Tibial nerve (tissue), 4 donors: Measurements from ENCODE around the gene RIPOR3. TPM values are rescaled to one million over a fixed set of nuclear protein-coding genes. Genes with fewer than 3 reads are reported as not detected.

ENCODE experiments used
- DNase-seq, 2 donors: peaks; one replicate each; pipeline ENCODE4 v3.0.0-alpha.2; 2019; ENCODE audit warnings: low spot score in 2 of 2
- H3K27ac ChIP-seq, 4 donors: fragments of 200-600 bp; sonication (generic) in 3 of 4; one replicate each; pipeline ENCODE4 v1.5.1; 2017 to 2019; ENCODE audit warnings: mild to moderate bottlenecking in 1 of 4
- H3K27me3 ChIP-seq, 2 donors: fragments of 200-600 bp; sonication (generic) in 1 of 2; one replicate each; pipeline versions ENCODE4 v1.5.1 to v1.6.0; 2017 to 2019
- H3K36me3 ChIP-seq, 3 donors: fragments of 200-600 bp; sonication (generic); one replicate each; pipeline ENCODE4 v1.5.1; 2018 to 2019
- H3K4me1 ChIP-seq, 4 donors: fragments of 200-600 bp; sonication (generic) in 3 of 4; one replicate each; pipeline ENCODE4 v1.5.1; 2017 to 2019
- H3K4me3 ChIP-seq, 4 donors: fragments of 200-600 bp; sonication (generic) in 3 of 4; one replicate each; pipeline ENCODE4 v1.5.1; 2017 to 2019; ENCODE audit warnings: mild to moderate bottlenecking in 1 of 4, moderate library complexity in 1 of 4
- H3K9me3 ChIP-seq, 4 donors: fragments of 200-600 bp; sonication (generic) in 3 of 4; one replicate each; pipeline ENCODE4 v1.5.1; 2017 to 2019
- EP300 ChIP-seq, 2 donors: sonication (generic); formaldehyde crosslinking; IDR thresholded peaks; one replicate each; pipeline ENCODE4 v1.6.1; 2017; ENCODE audit warnings: antibody characterized with exemption in 2 of 2, mild to moderate bottlenecking in 1 of 2
- POLR2A ChIP-seq, 2 donors: fragments of 450-650 bp; IDR thresholded peaks; one replicate each; pipeline ENCODE4 v1.6.1; 2017; ENCODE audit warnings: antibody characterized with exemption in 2 of 2, mild to moderate bottlenecking in 2 of 2, moderate library complexity in 2 of 2
- WGBS, 2 donors: methylation state at CpG; one replicate each; pipeline ENCODE4 v1.1.5; 2018; 5-methylcytosine and 5-hydroxymethylcytosine counted together
- total RNA-seq, 4 donors: library from RNA; depleted of rRNA; stranded (reverse); fragments of >200 nt; gene quantifications; one replicate each; pipeline ENCODE4 v1.1.0, GENCODE V29; 2016
- TF ChIP-seq, protein P1 (sequence below), 5 experiments: fragments of 200-600 bp in 3 of 5; fragments of 450-650 bp in 2 of 5; sonication (generic) in 3 of 5; IDR thresholded peaks; one replicate each; pipeline ENCODE4 v1.5.1; 2016 to 2019; ENCODE audit warnings: antibody characterized with exemption in 5 of 5, mild to moderate bottlenecking in 3 of 5, moderate library complexity in 2 of 5

The RIPOR3 gene
- total RNA-seq, 4 donors from 2014 or later, result 24.5 to 73.0 (median 35.5) TPM

DNA sequence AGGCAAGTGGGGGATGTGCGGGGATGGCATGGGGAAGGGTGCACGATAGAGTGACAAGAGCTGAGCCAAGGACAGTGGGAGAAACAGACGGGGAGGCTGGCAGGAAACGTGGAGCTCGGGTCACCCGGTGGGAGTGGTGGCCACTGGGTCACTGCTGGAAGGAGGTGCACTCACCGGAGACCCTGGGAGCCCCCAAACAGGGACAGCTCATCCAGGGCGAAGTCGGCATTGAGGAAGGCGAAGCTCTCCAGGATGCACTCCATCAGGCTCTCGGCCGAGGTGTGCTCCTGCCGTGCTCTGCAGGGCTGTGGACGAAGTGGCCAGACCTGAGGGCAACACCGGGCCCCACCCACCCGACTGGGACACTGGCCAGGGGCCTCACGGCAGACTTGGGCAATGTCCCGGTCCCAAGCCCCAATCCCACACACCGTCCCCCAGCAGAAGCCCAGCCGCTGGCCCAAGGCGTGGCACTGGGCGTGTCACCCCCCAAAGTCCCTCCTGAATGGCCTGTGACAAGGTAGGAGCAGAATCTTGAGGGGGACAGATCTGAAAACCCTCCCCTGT is 93.9 kb downstream of the RIPOR3 start:
- no peak overlapping the region for H3K4me3 ChIP-seq
- H3K27ac ChIP-seq, result no peak overlapping the region
- H3K4me1 ChIP-seq, result peaks cover 0 to 25% (median 0%) of the 10 kb centered on the region in 4 donors
- H3K9me3 ChIP-seq, result no peaks in the 10 kb centered on the region
- DNase-seq, result no peak
- peaks cover 0 to 6% (median 0%) of the 10 kb centered on the region in 3 donors for H3K36me3 ChIP-seq
- peaks cover 0 to 22% of the 10 kb centered on the region in 2 donors for H3K27me3 ChIP-seq
- TF ChIP-seq POLR2A (IDR thresholded peaks at IDR 0.05) (no peak), EP300 (IDR thresholded peaks at IDR 0.05) (no peak)
- TF ChIP-seq, protein P1, sequence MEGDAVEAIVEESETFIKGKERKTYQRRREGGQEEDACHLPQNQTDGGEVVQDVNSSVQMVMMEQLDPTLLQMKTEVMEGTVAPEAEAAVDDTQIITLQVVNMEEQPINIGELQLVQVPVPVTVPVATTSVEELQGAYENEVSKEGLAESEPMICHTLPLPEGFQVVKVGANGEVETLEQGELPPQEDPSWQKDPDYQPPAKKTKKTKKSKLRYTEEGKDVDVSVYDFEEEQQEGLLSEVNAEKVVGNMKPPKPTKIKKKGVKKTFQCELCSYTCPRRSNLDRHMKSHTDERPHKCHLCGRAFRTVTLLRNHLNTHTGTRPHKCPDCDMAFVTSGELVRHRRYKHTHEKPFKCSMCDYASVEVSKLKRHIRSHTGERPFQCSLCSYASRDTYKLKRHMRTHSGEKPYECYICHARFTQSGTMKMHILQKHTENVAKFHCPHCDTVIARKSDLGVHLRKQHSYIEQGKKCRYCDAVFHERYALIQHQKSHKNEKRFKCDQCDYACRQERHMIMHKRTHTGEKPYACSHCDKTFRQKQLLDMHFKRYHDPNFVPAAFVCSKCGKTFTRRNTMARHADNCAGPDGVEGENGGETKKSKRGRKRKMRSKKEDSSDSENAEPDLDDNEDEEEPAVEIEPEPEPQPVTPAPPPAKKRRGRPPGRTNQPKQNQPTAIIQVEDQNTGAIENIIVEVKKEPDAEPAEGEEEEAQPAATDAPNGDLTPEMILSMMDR (IDR thresholded peaks at IDR 0.05), result no peak
- WGBS, 2 donors, result 83 to 86% methylated on average over 14 to 15 of the region's 22 CpGs

DNA sequence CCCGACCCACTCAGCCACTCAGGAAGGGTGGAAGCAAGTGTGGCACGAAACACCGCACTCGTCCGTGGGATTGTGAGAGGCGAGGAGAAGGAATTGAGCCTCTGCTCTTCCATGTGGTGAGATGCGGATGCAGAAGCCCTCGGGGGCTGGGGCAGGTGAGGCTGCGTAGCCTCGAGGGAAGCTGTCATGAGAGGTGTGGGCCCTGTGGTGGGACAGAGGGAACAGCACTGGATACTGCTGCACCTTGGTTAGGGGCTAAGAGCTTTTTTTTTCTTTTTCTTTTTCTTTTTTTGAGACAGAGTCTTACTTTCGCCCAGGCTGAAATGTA is 94.7 kb downstream of the RIPOR3 start:
- no peak for DNase-seq
- WGBS, 2 donors, result 85 to 88% methylated on average over 11 of the region's 11 CpGs
- Histone ChIP-seq H3K4me1 (peaks cover 0 to 29% (median 2%) of the 10 kb centered on the region in 4 donors), H3K9me3 (no peaks in the 10 kb centered on the region), H3K27me3 (peaks cover 0 to 22% of the 10 kb centered on the region in 2 donors), H3K27ac (no peak overlapping the region), H3K36me3 (no peaks in the 10 kb centered on the region), H3K4me3 (no peak overlapping the region)
- TF ChIP-seq EP300 (IDR thresholded peaks at IDR 0.05) (no peak), POLR2A (IDR thresholded peaks at IDR 0.05) (no peak)
- TF ChIP-seq, protein P1 (IDR thresholded peaks at IDR 0.05), result no peak

DNA sequence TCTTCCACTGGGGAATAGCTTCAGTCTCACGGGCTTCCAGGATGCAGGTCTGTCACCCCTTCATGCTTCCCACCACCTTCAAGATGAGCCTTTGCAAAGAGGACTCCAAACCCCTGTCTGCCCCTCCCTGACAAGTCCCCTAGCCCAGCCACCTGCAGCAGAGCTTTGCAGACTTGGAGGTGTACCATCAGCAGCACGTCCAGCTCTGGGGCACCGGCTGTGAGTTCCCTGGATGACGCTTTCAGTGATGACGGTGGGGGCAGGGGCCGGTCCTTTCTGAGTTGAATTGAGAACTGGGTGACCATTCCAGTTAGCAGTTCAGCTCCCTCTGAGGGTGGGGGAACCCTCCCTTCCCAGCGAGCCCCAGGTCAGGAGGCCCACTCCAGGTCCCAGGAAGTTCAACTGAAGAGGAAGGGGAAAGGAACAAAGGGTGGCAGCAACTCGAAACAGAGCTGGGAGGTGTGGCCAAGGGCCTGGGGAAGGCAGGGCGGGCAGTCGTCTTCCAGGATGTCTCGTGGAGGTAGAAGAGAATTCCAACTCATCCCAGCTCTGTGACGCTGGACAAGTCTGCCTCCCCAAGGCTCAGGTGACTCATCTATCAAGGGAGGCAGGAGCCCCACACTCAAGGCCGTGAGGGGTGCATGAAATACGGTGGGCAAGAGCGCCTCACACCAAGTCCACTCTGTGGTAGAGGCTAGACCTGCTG is 95.2 kb downstream of the RIPOR3 start:
- peaks cover 0 to 21% of the 10 kb centered on the region in 2 donors for H3K27me3 ChIP-seq
- peaks cover 0 to 30% (median 2%) of the 10 kb centered on the region in 4 donors for H3K4me1 ChIP-seq
- no peak overlapping the region for H3K27ac ChIP-seq
- H3K4me3 ChIP-seq, result no peak overlapping the region
- WGBS, 2 donors, result 32 to 42% methylated on average over 15 of the region's 15 CpGs
- H3K9me3 ChIP-seq, result no peaks in the 10 kb centered on the region
- no peak for DNase-seq
- TF ChIP-seq POLR2A (IDR thresholded peaks at IDR 0.05) (no peak), EP300 (IDR thresholded peaks at IDR 0.05) (no peak)
- TF ChIP-seq, protein P1 (IDR thresholded peaks at IDR 0.05), result no peak
- no peaks in the 10 kb centered on the region for H3K36me3 ChIP-seq

DNA sequence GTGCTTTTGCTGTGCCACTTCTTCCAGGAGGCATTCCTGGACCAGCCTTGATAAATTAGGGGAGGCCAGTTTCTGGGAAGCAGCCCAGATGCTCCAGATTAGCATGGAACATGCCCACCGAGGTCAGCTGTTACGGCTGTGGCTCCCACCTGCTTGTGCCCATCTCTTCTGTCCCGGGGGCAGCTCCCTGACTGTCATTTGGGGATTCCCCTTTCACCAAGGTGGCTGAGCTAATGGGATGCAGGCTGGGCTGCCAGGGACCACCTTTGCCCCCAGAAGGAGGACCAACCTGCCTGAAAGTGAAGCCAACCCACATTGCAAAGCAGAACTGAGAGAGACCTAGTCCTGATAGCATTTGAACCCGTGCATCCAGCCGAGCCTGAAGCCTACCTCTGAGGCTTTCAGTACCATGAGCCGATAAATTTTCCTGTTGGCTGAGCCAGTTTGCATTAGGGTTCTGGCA is 95.9 kb downstream of the RIPOR3 start:
- Histone ChIP-seq H3K27me3 (peaks cover 0 to 16% of the 10 kb centered on the region in 2 donors), H3K27ac (no peak overlapping the region), H3K36me3 (no peaks in the 10 kb centered on the region), H3K9me3 (no peaks in the 10 kb centered on the region), H3K4me1 (peaks cover 0 to 30% (median 2%) of the 10 kb centered on the region in 4 donors), H3K4me3 (no peak overlapping the region)
- no peak for DNase-seq
- 66 to 72% methylated on average over 6 of the region's 6 CpGs for WGBS, 2 donors
- no peak for TF ChIP-seq EP300 (IDR thresholded peaks at IDR 0.05)

DNA sequence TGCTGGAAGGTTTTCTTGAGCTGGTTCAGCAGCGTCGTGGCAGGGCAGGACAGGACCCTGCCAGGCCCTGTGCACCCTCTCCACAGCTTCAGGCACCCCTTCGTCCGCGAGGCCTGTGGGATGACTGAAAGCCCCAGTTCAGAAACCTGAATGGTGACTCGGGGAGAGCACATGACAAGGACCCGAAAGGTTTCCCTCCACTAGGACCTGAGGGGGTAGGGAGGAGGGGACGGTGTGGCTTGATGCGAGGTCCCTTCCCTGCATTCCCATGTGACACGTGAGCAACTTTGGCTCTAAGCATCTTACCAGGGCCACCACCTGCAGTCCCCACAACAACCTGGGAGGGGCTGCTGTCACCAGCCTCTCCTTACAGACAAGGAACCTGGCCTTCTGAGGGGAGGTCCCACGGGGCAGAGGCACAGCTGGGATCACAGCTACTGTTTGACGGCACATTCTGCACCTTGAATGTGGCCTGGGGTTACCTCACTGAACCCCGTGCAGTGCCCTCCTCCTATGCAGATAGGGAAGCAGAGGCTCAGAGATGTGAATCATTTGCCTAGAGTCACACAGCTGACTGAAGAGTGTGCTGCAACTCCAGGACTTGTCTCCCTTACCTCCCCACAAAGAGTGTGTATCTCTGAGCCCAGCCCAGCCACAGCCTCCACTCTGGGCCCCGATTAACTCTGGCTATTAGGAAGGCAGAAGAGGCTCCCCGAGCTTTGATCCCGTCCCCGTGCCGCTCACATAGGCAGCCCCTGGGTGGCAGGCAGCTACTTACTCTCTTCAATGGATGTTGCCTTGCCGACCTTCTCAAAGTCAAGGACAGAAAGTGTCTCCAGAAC is 96.5 kb downstream of the RIPOR3 start:
- Histone ChIP-seq H3K4me1 (peaks cover 0 to 30% (median 2%) of the 10 kb centered on the region in 4 donors), H3K4me3 (no peak overlapping the region), H3K27ac (no peak overlapping the region), H3K27me3 (peaks cover 0 to 16% of the 10 kb centered on the region in 2 donors), H3K9me3 (no peaks in the 10 kb centered on the region), H3K36me3 (peaks cover 0 to 1% (median 0%) of the 10 kb centered on the region in 3 donors)
- TF ChIP-seq, protein P1 (IDR thresholded peaks at IDR 0.05), result no peak
- no peak for TF ChIP-seq POLR2A (IDR thresholded peaks at IDR 0.05)
- TF ChIP-seq EP300 (IDR thresholded peaks at IDR 0.05), result no peak
- 48 to 57% methylated on average over 16 to 19 of the region's 19 CpGs for whole genome bisulfite sequencing, 2 donors
- no peak for DNase-seq
